ENCODE data around the gene IL32.
A peak's percentile ranks its signal among the peaks of the same experiment; 100 is the strongest.

The IL32 gene

DNA sequence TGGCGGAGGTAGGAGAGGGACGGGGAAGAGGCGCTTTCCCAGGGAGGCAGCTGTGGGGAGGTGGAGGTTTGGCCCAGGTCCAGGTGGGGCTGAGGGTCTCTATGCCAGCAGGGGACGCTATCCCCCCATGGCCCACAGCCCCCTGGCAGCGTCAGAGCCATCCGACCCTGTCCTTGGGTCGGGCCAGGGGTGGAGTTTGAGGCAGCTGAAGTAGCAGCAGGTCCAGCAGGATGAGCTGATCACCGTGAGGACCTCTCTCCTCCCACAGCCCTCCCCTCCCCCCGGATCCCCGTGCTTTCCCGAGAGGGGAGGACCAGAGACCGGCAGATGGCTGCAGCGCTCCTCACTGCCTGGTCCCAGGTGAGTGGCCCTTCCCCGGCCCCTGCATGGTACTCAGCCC is 50.1 kb downstream of the IL32 start:
- Histone ChIP-seq H3K27ac (ENCODE audit: low read depth, low read length) (no peak overlapping the region), H3K9ac (ENCODE audit: low read length) (no peak overlapping the region)

DNA sequence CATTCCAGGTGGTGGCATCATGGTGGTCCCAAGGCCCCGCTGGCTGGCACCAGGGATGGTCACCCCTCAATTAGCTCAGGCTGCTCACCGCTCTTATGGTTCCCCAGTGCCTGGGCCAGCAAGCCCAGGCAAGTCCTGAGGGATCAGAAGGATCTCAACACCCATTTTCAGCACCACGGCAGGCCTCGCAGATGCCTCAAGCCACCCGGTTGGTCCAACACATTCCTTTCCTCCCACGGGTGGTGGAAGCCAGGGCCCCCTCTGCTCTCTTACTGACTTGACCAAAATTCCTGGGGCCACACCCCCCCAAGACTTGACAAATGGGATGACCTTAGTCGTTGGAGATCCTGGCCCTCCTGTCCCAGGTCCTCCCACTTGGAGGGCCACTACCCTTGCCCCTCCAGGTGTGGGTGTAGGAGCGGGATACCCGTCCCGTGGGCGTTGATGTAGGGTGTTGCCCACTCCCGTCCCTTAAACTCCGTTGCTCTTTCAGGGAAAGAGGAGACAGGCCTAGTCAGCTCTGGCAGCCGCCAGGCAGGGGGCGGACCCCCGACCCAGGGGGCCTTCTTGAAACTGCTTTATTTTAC is 52.9 kb downstream of the IL32 start:
- peaks cover 59% of the 10 kb centered on the region for H3K36me3 ChIP-seq (ENCODE audit: control insufficient read depth, insufficient read depth, low read length)
- H3K27ac ChIP-seq (ENCODE audit: low read depth, low read length), result peak overlapping the region; percentile 57; the same call in 1 of the 2 replicates
- H3K4me1 ChIP-seq (ENCODE audit: control insufficient read depth, insufficient read depth, low read length), result peaks cover 5% of the 10 kb centered on the region; the same call in 1 of the 2 replicates
- H3K9ac ChIP-seq (ENCODE audit: low read length), result no peak overlapping the region
- H3K27me3 ChIP-seq (ENCODE audit: control insufficient read depth, insufficient read depth, low read length), result no peaks in the 10 kb centered on the region
- H3K9me3 ChIP-seq (ENCODE audit: control insufficient read depth, insufficient read depth, low read depth, low read length), result no peaks in the 10 kb centered on the region
- no peak overlapping the region for H3K4me3 ChIP-seq (ENCODE audit: low read depth, low read length)

More for the DNA sequence above, 50.1 kb downstream of the IL32 start:
- Histone ChIP-seq H3K9me3 (ENCODE audit: control insufficient read depth, insufficient read depth, low read depth, low read length) (no peaks in the 10 kb centered on the region), H3K27me3 (ENCODE audit: control insufficient read depth, insufficient read depth, low read length) (no peaks in the 10 kb centered on the region), H3K4me1 (ENCODE audit: control insufficient read depth, insufficient read depth, low read length) (peaks cover 10% of the 10 kb centered on the region; the same call in 1 of the 2 replicates), H3K4me3 (ENCODE audit: low read depth, low read length) (no peak overlapping the region), H3K36me3 (ENCODE audit: control insufficient read depth, insufficient read depth, low read length) (peaks cover 55% of the 10 kb centered on the region)

DNA sequence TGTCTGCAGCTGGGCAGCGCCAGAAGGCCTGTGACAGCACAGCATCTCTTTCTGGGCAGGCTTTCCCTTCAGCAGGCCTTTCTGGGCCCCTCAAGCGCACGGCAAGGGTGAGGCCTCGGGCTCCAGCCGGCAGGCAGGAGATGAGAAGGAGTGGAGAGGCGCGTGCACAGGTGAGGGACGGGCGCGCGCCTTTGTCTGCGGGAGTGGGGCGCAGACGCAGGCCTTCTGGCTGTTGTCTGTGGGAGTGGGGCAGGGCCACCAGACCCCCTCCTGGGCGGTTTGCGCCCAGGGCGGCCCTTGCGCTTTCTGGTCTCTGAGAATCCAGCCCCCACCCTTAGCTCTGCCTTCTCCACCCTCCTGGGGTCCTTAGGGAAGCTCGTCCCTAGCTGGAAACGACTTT is 53.4 kb downstream of the IL32 start:
- H3K4me1 ChIP-seq (ENCODE audit: control insufficient read depth, insufficient read depth, low read length), result peaks cover 4% of the 10 kb centered on the region; the same call in 1 of the 2 replicates
- no peaks in the 10 kb centered on the region for H3K9me3 ChIP-seq (ENCODE audit: control insufficient read depth, insufficient read depth, low read depth, low read length)
- no peak overlapping the region for H3K4me3 ChIP-seq (ENCODE audit: low read depth, low read length)
- peaks cover 59% of the 10 kb centered on the region for H3K36me3 ChIP-seq (ENCODE audit: control insufficient read depth, insufficient read depth, low read length)
- no peak overlapping the region for H3K9ac ChIP-seq (ENCODE audit: low read length)
- no peaks in the 10 kb centered on the region for H3K27me3 ChIP-seq (ENCODE audit: control insufficient read depth, insufficient read depth, low read length)
- H3K27ac ChIP-seq (ENCODE audit: low read depth, low read length), result no peak overlapping the region
